A549 (cell line): Measurements from ENCODE around the gene OPHN1. TPM values are rescaled to one million over a fixed set of nuclear protein-coding genes. Genes with fewer than 3 reads are reported as not detected.

ENCODE experiments used
- ATAC-seq, 2 experiments: fragments of 200-7000 bp in 1 of 2; fragments of >200 bp in 1 of 2; cut with Nextera tagmentation in 1 of 2; cut with Tn5 transposase in 1 of 2; 3 replicates each; pipeline versions ENCODE4 v1.8.0 to v1.9.1; 2018 to 2020; ENCODE audit warnings: mild to moderate bottlenecking in 1 of 2, moderate library complexity in 1 of 2
- CTCF ChIA-PET: fragments of 300-600 bp; sonication (Branson Sonifier 250); formaldehyde crosslinking; extraction: SDS; loops from one replicate; lab custom pipeline; 2021; ENCODE audit warnings: antibody characterized with exemption, inconsistent platforms; lab: Yijun Ruan, JAX
- POLR2A ChIA-PET: fragments of 350-600 bp; formaldehyde crosslinking; extraction: SDS; loops from one replicate; lab custom pipeline; 2021; ENCODE audit warnings: antibody characterized with exemption, inconsistent platforms; lab: Yijun Ruan, JAX
- DNase-seq, 2 experiments: peaks; one replicate each; pipeline versions ENCODE4 v3.0.0 to v3.0.0-alpha.2; 2011 to 2016; ENCODE audit warnings: low read depth in 1 of 2, low spot score in 1 of 2
- FAIRE-seq: peaks from 2 replicates; lab custom pipeline; 2011; peaks lifted over from hg19 to GRCh38; lab: Jason Lieb, UNC
- H3K27ac ChIP-seq, 2 experiments: fragments of >200 bp; sonication (Bioruptor Twin); formaldehyde crosslinking; 3 replicates each; pipeline ENCODE4 v1.5.1; 2016 to 2017
- H3K4me1 ChIP-seq: fragments of >200 bp; sonication (Bioruptor Twin); formaldehyde crosslinking; 3 replicates; pipeline ENCODE4 v1.6.1; 2016
- H3K4me2 ChIP-seq: fragments of >200 bp; sonication (Bioruptor Twin); formaldehyde crosslinking; 3 replicates; pipeline ENCODE4 v1.6.1; 2016
- H3K4me3 ChIP-seq: fragments of >200 bp; sonication (Bioruptor Twin); formaldehyde crosslinking; 3 replicates; pipeline ENCODE4 v1.5.1; 2016
- H3K9me3 ChIP-seq: fragments of >200 bp; sonication (Bioruptor Twin); formaldehyde crosslinking; 3 replicates; pipeline ENCODE4 v1.6.1; 2016
- BHLHE40 ChIP-seq: IDR thresholded peaks from 2 replicates; pipeline ENCODE4 v1.6.1; 2012; ENCODE audit warnings: low read depth, low read length, inconsistent platforms
- CHD2 ChIP-seq: fragments of 150-350 bp; IDR thresholded peaks from 2 replicates; pipeline ENCODE4 v1.6.1; 2014; ENCODE audit warnings: low read length; ENCODE audit not compliant: partially characterized antibody
- CHD4 ChIP-seq: fragments of 200-600 bp; sonication (generic); IDR thresholded peaks from 2 replicates; pipeline ENCODE4 v1.6.1; 2016; ENCODE audit warnings: antibody characterized with exemption, mild to moderate bottlenecking, borderline replicate concordance
- EHF ChIP-seq: fragments of 250-450 bp; sonication (Bioruptor Pico); IDR thresholded peaks from 2 replicates; pipeline ENCODE4 v1.5.0; 2020; ENCODE audit warnings: mild to moderate bottlenecking
- EHMT2 ChIP-seq: fragments of 200-600 bp; sonication (generic); IDR thresholded peaks from 2 replicates; pipeline ENCODE4 v1.6.1; 2016; ENCODE audit warnings: antibody characterized with exemption, low read depth, mild to moderate bottlenecking, moderate library complexity
- EP300 ChIP-seq, 2 experiments: fragments of >200 bp; sonication (Bioruptor Twin); formaldehyde crosslinking; IDR thresholded peaks; 2 replicates in 1 of 2; 3 replicates in 1 of 2; pipeline ENCODE4 v1.6.1; 2016 to 2017
- FOSL2 ChIP-seq, 2 experiments: fragments of 450-650 bp in 1 of 2; fragments of >200 bp in 1 of 2; sonication (Bioruptor Twin) in 1 of 2; formaldehyde crosslinking; IDR thresholded peaks; 2 replicates each; pipeline versions ENCODE4 v1.5.0 to v1.6.1; 2016 to 2020; ENCODE audit warnings: mild to moderate bottlenecking in 1 of 2, moderate library complexity in 1 of 2
- HEYL ChIP-seq: fragments of 250-450 bp; sonication (Bioruptor Pico); IDR thresholded peaks from 2 replicates; pipeline ENCODE4 v1.8.0; 2021; ENCODE audit warnings: mild to moderate bottlenecking, moderate library complexity
- HOXA7 ChIP-seq: fragments of 250-450 bp; sonication (Bioruptor Pico); IDR thresholded peaks from 2 replicates; pipeline ENCODE4 v1.5.0; 2020; ENCODE audit warnings: mild to moderate bottlenecking, moderate library complexity
- HOXB13 ChIP-seq: fragments of 250-450 bp; sonication (Bioruptor Pico); IDR thresholded peaks from 2 replicates; pipeline ENCODE4 v1.5.0; 2020; ENCODE audit warnings: low read depth, mild to moderate bottlenecking, moderate library complexity
- KDM1A ChIP-seq: fragments of 200-600 bp; sonication (generic); IDR thresholded peaks from 2 replicates; pipeline ENCODE4 v1.6.1; 2016; ENCODE audit warnings: low read depth, mild to moderate bottlenecking
- MAFK ChIP-seq: fragments of 450-650 bp; IDR thresholded peaks from 2 replicates; pipeline ENCODE4 v1.6.1; 2014; ENCODE audit not compliant: partially characterized antibody
- MYC ChIP-seq: IDR thresholded peaks from 2 replicates; pipeline ENCODE4 v1.6.1; 2012; ENCODE audit warnings: mild to moderate bottlenecking, inconsistent platforms, low read length, improper control_type of control experiment, borderline replicate concordance
- NFE2L2 ChIP-seq: fragments of 150-350 bp; conservative IDR thresholded peaks from 2 replicates; pipeline ENCODE4 v1.6.1; 2014; ENCODE audit warnings: low read length
- NPAS2 ChIP-seq: fragments of 250-450 bp; sonication (Bioruptor Pico); IDR thresholded peaks from 2 replicates; pipeline ENCODE4 v1.8.0; 2022; ENCODE audit warnings: mild to moderate bottlenecking, moderate library complexity, borderline replicate concordance
- NR3C1 ChIP-seq: fragments of >200 bp; sonication (Bioruptor Twin); formaldehyde crosslinking; IDR thresholded peaks from 3 replicates; pipeline ENCODE4 v1.6.1; 2017
- RAD21 ChIP-seq, 2 experiments: fragments of >200 bp in 1 of 2; sonication (Bioruptor Twin) in 1 of 2; formaldehyde crosslinking in 1 of 2; IDR thresholded peaks in 1 of 2; conservative IDR thresholded peaks in 1 of 2; 2 replicates in 1 of 2; 3 replicates in 1 of 2; pipeline ENCODE4 v1.6.1; 2012 to 2018; ENCODE audit warnings: inconsistent platforms in 1 of 2
- SMC3 ChIP-seq: fragments of >200 bp; sonication (Bioruptor Twin); formaldehyde crosslinking; IDR thresholded peaks from 3 replicates; pipeline ENCODE4 v1.6.1; 2018; ENCODE audit warnings: inconsistent platforms
- SREBF2 ChIP-seq: fragments of 450-650 bp; IDR thresholded peaks from 2 replicates; pipeline ENCODE4 v1.6.1; 2014; ENCODE audit warnings: mild to moderate bottlenecking, moderate library complexity
- ZC3H11A ChIP-seq: fragments of 450-650 bp; IDR thresholded peaks from 2 replicates; pipeline ENCODE4 v1.6.1; 2014; ENCODE audit warnings: antibody characterized with exemption, mild to moderate bottlenecking
- ZFP36 ChIP-seq: fragments of 450-650 bp; IDR thresholded peaks from 2 replicates; pipeline ENCODE4 v1.6.1; 2014; ENCODE audit warnings: borderline replicate concordance; ENCODE audit not compliant: partially characterized antibody
- WGBS: methylation state at CpG from one replicate; pipeline ENCODE4 v1.1.6; 2017; ENCODE audit errors: missing lambda C conversion rate; 5-methylcytosine and 5-hydroxymethylcytosine counted together
- polyA plus RNA-seq, 4 experiments: library from polyadenylated mRNA; depleted of rRNA in 3 of 4; stranded (reverse); fragments of >200 nt; fragmentation: RNase III in 1 of 4; extraction: RNeasy Plus Mini Kit Qiagen cat#74134 plus additional on column Dnase treatment in 1 of 4; gene quantifications; 2 replicates in 3 of 4; 3 replicates in 1 of 4; pipeline ENCODE4 v1.2.3, GENCODE V29; 2011 to 2017
- TF ChIP-seq, protein P1 (sequence below): fragments of >200 bp; sonication (Bioruptor Twin); formaldehyde crosslinking; IDR thresholded peaks from 2 replicates; pipeline ENCODE4 v1.6.1; 2016
- TF ChIP-seq, protein P2 (sequence below): IDR thresholded peaks from 2 replicates; pipeline ENCODE4 v1.6.1; 2012
- TF ChIP-seq, protein P3 (sequence below): fragments of >200 bp; sonication (Bioruptor Twin); formaldehyde crosslinking; IDR thresholded peaks from 3 replicates; pipeline ENCODE4 v1.5.1; 2016
- TF ChIP-seq, protein P4 (sequence below): IDR thresholded peaks from 2 replicates; pipeline ENCODE4 v1.6.1; 2012
- TF ChIP-seq, protein P5 (sequence below): fragments of 150-350 bp; IDR thresholded peaks from 2 replicates; pipeline ENCODE4 v1.6.1; 2014; ENCODE audit warnings: low read depth, mild to moderate bottlenecking, low read length

Gene OPHN1
- polyA plus RNA-seq, 2 of the 4 experiments (the other 2 are of a cell fraction): 2.0 to 5.7 TPM

DNA sequence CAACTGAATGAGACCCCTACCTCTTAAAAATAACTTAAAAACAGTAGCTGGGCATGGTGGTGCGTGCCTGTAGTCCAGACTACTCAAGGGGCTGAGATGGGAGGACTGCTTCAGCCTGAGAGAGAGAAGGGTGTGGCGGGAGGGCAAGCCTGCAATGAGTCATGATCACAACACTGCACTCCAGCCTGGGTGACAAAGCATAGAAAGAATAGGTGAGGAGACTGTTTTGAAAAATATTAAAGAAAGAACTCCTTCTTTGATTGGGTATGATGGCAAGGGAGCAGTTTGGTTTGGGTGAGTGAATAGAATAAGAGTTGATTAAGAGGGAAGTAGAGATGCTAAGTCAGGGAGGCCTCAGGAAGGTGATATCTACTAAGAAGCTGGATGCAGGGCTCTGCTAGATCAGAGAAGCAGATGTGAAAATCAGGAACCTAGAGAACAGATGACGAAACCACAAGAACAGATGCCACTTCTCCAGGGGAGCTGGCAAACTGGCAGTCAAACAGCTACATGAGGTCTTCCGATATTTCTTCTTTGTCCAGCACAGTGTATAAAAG, 318.6 kb downstream of the OPHN1 start:
- TF ChIP-seq, protein P1, sequence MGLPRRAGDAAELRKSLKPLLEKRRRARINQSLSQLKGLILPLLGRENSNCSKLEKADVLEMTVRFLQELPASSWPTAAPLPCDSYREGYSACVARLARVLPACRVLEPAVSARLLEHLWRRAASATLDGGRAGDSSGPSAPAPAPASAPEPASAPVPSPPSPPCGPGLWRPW: no peak
- TF ChIP-seq HOXA7: no peak
- Histone ChIP-seq H3K4me1 (peaks cover 15% of the 10 kb centered on the region), H3K9me3 (no peaks in the 10 kb centered on the region), H3K27ac (peak overlapping the region; percentile 43 to 50; a peak in 4 of 6 replicates), H3K4me2 (peak overlapping the region; percentile 55), H3K4me3 (no peak overlapping the region)
- 68% methylated on average over 4 of the region's 4 CpGs for WGBS
- peak in 1 of 2 experiments; percentile 31 for DNase-seq
- no peak for FAIRE-seq
- CTCF ChIA-PET: no interaction called here
- peak; percentile 79 to 85 for ATAC-seq
- POLR2A ChIA-PET: no interaction called here

DNA sequence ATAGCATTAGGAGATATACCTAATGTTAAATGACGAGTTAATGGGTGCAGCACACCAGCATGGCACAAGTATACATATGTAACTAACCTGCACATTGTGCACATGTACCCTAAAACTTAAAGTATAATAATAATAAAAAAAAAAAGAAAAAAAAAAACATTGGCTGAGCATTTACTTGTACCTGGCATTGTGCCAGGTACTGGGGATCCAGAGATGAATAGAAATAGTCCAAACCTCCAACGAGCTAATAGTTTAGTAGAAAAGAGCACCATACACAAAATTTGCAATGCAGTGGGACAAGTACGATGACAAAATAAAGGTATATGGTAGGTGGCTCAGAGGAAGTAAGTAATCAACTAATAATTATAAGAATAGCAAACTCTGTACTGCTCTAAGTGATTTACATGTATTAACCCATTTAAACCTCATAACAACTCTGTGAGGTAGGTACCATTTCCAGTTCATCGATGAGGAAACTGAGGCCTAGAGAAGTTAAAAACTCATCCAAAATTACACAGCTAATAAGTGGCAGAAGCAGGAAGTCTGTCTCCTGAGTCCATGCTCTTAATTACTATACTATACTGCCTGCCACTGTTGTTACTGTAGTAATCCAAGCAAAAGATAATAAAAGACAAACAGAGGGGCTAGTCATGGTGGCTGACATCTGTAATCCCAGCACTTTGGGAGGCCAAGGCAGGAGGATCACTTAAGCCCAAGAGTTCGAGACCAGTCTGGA, 319.3 kb downstream of the OPHN1 start:
- Histone ChIP-seq H3K4me2 (peak overlapping the region; percentile 55), H3K9me3 (no peaks in the 10 kb centered on the region), H3K27ac (peak overlapping the region; percentile 20 to 33; a peak in 2 of 6 replicates), H3K4me3 (no peak overlapping the region), H3K4me1 (peaks cover 15% of the 10 kb centered on the region)
- DNase-seq: no peak
- ATAC-seq: no peak
- CTCF ChIA-PET: no interaction called here
- FAIRE-seq: no peak
- no peak for TF ChIP-seq HEYL (CRISPR knock-in tag)
- no peak for TF ChIP-seq ZC3H11A
- TF ChIP-seq EHF (CRISPR knock-in tag): no peak
- TF ChIP-seq SREBF2: no peak
- no peak for TF ChIP-seq NPAS2 (CRISPR knock-in tag)
- no peak for TF ChIP-seq EHMT2
- no peak for TF ChIP-seq ZFP36
- TF ChIP-seq, protein P2, sequence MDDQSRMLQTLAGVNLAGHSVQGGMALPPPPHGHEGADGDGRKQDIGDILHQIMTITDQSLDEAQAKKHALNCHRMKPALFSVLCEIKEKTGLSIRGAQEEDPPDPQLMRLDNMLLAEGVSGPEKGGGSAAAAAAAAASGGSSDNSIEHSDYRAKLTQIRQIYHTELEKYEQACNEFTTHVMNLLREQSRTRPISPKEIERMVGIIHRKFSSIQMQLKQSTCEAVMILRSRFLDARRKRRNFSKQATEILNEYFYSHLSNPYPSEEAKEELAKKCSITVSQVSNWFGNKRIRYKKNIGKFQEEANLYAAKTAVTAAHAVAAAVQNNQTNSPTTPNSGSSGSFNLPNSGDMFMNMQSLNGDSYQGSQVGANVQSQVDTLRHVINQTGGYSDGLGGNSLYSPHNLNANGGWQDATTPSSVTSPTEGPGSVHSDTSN: no peak
- TF ChIP-seq, protein P3, sequence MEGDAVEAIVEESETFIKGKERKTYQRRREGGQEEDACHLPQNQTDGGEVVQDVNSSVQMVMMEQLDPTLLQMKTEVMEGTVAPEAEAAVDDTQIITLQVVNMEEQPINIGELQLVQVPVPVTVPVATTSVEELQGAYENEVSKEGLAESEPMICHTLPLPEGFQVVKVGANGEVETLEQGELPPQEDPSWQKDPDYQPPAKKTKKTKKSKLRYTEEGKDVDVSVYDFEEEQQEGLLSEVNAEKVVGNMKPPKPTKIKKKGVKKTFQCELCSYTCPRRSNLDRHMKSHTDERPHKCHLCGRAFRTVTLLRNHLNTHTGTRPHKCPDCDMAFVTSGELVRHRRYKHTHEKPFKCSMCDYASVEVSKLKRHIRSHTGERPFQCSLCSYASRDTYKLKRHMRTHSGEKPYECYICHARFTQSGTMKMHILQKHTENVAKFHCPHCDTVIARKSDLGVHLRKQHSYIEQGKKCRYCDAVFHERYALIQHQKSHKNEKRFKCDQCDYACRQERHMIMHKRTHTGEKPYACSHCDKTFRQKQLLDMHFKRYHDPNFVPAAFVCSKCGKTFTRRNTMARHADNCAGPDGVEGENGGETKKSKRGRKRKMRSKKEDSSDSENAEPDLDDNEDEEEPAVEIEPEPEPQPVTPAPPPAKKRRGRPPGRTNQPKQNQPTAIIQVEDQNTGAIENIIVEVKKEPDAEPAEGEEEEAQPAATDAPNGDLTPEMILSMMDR: no peak
- no peak for TF ChIP-seq NR3C1
- POLR2A ChIA-PET: no interaction called here
- WGBS: 72% methylated on average over 5 of the region's 5 CpGs

DNA sequence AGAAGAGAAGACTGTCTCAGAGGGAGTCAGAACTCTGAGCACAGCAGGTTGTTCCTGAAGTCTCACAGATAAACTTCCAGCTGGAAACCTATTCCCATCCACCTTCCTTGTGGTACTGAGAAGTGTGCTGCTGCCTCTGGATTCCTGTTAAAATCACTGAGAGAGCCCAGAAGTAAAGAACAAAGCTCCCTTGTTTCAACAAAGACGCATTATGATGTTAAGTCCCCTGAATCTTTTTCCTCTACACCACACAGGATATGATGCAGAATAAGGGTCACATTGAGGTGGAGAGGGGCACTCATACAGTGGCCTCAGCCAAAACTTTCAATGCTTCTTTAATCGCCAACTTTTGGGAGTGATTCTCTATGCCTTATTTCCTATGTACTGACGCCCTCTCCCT, 321.0 kb downstream of the OPHN1 start:
- peak; percentile 39 for FAIRE-seq

More for the DNA sequence above, 321.0 kb downstream of the OPHN1 start:
- ChIA-PET CTCF (no interaction called here), POLR2A (no interaction called here)
- DNase-seq (no peak), ATAC-seq (no peak)
- H3K9me3 ChIP-seq: no peaks in the 10 kb centered on the region
- no peak overlapping the region for H3K4me2 ChIP-seq
- H3K4me1 ChIP-seq: peaks cover 15% of the 10 kb centered on the region
- 88% methylated on average over 3 of the region's 3 CpGs for WGBS
- no peak overlapping the region for H3K4me3 ChIP-seq
- no peak overlapping the region for H3K27ac ChIP-seq
- no peak for TF ChIP-seq CHD4
- TF ChIP-seq EP300 (IDR thresholded peaks at IDR 0.05): no peak
- no peak for TF ChIP-seq NPAS2 (CRISPR knock-in tag)
- no peak for TF ChIP-seq KDM1A
- TF ChIP-seq, protein P4, sequence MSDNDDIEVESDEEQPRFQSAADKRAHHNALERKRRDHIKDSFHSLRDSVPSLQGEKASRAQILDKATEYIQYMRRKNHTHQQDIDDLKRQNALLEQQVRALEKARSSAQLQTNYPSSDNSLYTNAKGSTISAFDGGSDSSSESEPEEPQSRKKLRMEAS: no peak
- TF ChIP-seq, protein P2: no peak
- no peak for TF ChIP-seq NFE2L2
- TF ChIP-seq, protein P5, sequence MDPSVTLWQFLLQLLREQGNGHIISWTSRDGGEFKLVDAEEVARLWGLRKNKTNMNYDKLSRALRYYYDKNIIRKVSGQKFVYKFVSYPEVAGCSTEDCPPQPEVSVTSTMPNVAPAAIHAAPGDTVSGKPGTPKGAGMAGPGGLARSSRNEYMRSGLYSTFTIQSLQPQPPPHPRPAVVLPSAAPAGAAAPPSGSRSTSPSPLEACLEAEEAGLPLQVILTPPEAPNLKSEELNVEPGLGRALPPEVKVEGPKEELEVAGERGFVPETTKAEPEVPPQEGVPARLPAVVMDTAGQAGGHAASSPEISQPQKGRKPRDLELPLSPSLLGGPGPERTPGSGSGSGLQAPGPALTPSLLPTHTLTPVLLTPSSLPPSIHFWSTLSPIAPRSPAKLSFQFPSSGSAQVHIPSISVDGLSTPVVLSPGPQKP: no peak
- no peak for TF ChIP-seq MAFK
- TF ChIP-seq CHD2: no peak
- TF ChIP-seq FOSL2 (IDR thresholded peaks at IDR 0.05): no peak
- no peak for TF ChIP-seq FOSL2 (CRISPR knock-in tag; IDR thresholded peaks at IDR 0.05)
- no peak for TF ChIP-seq MYC
- TF ChIP-seq RAD21 (conservative IDR thresholded peaks at IDR 0.05 in 1 of 2, IDR thresholded peaks at IDR 0.05 in 1 of 2): no peak
- no peak for TF ChIP-seq ZFP36
- no peak for TF ChIP-seq HOXB13
- no peak for TF ChIP-seq SMC3
- TF ChIP-seq EHF (CRISPR knock-in tag): no peak
- no peak for TF ChIP-seq BHLHE40
- TF ChIP-seq EHMT2: no peak
